K562 (cell line): ENCODE results near the gene WNT2.

ENCODE experiments used
- CTBP1 ChIP-seq: fragments of 450-650 bp; IDR thresholded peaks from 2 replicates; pipeline ENCODE4 v1.6.1; 2016; ENCODE audit warnings: borderline replicate concordance
- POLR2A ChIP-seq: fragments of 450-650 bp; conservative IDR thresholded peaks from 2 replicates; pipeline ENCODE4 v1.6.1; 2016
- TF ChIP-seq, protein P1 (sequence below): sonication (generic); formaldehyde crosslinking; IDR thresholded peaks from 2 replicates; pipeline ENCODE4 v1.8.1; 2023; ENCODE audit warnings: mild to moderate bottlenecking, missing genetic modification reagents, moderate library complexity

DNA sequence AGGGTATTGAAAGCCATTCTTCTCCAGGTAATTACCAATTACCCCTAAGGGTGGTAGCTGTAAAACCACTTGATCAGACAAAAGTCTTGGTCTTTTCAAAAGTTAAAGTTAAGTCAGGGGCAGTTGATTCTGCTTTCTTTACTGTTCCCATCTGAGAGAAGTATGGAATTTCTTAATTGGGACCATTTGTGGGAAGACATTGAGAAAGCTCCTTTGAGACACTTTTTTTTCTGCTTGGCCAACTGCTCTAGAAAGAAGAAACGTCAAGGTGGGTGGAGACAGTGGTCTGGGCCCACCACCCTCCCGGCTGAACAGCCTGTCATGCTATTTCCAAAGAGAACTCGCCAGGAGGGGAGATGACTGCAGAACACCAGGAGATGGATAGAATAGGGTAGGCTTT is 45.3 kb downstream of the WNT2 start:
- TF ChIP-seq POLR2A (no peak), CTBP1 (no peak)
- TF ChIP-seq, protein P1, sequence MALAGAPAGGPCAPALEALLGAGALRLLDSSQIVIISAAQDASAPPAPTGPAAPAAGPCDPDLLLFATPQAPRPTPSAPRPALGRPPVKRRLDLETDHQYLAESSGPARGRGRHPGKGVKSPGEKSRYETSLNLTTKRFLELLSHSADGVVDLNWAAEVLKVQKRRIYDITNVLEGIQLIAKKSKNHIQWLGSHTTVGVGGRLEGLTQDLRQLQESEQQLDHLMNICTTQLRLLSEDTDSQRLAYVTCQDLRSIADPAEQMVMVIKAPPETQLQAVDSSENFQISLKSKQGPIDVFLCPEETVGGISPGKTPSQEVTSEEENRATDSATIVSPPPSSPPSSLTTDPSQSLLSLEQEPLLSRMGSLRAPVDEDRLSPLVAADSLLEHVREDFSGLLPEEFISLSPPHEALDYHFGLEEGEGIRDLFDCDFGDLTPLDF (CRISPR knock-in tag) = no peak
